Heart left ventricle (tissue), 16 donors: ENCODE measurements around the gene NEDD8. TPM values are rescaled to one million over a fixed set of nuclear protein-coding genes. Genes with fewer than 3 reads are reported as not detected.

Source experiments
- ATAC-seq, 4 donors: fragments of 200-7000 bp; cut with Tn5 transposase; one replicate each; pipeline ENCODE4 v1.9.1; 2020 to 2022; ENCODE audit warnings: moderate library complexity in 4 of 4, mild to moderate bottlenecking in 3 of 4, moderate number of reproducible peaks in 1 of 4
- DNase-seq, 5 donors: peaks; one replicate each; pipeline ENCODE4 v3.0.0-alpha.2; 2020
- H3K27ac ChIP-seq, 12 donors: fragments of 200-600 bp; sonication (generic) in 4 of 12; one replicate each; pipeline versions ENCODE4 v1.5.0 to v1.8.0; 2016 to 2022; ENCODE audit warnings: mild to moderate bottlenecking in 2 of 12
- H3K27me3 ChIP-seq, 9 donors: fragments of 200-600 bp; sonication (generic) in 2 of 9; one replicate each; pipeline versions ENCODE4 v1.5.1 to v1.8.0; 2016 to 2022; ENCODE audit warnings: mild to moderate bottlenecking in 3 of 9
- H3K36me3 ChIP-seq, 9 donors: fragments of 200-600 bp; sonication (generic) in 2 of 9; one replicate each; pipeline versions ENCODE4 v1.5.0 to v1.8.0; 2018 to 2022; ENCODE audit warnings: mild to moderate bottlenecking in 2 of 9
- H3K4me1 ChIP-seq, 12 donors: fragments of 200-600 bp; sonication (generic) in 4 of 12; one replicate each; pipeline versions ENCODE4 v1.5.0 to v1.8.0; 2016 to 2022; ENCODE audit warnings: mild to moderate bottlenecking in 3 of 12
- H3K4me3 ChIP-seq, 12 donors: fragments of 200-600 bp; sonication (generic) in 4 of 12; one replicate each; pipeline versions ENCODE4 v1.5.0 to v1.8.0; 2017 to 2022; ENCODE audit warnings: mild to moderate bottlenecking in 9 of 12, moderate library complexity in 4 of 12
- H3K9me3 ChIP-seq, 12 donors: fragments of 200-600 bp; sonication (generic) in 4 of 12; one replicate each; pipeline versions ENCODE4 v1.5.0 to v1.8.0; 2016 to 2022; ENCODE audit warnings: mild to moderate bottlenecking in 1 of 12
- POLR2A ChIP-seq, 2 donors: fragments of 450-650 bp; IDR thresholded peaks; one replicate each; pipeline ENCODE4 v1.6.1; 2017; ENCODE audit warnings: antibody characterized with exemption in 2 of 2, mild to moderate bottlenecking in 2 of 2, moderate library complexity in 2 of 2
- WGBS, 4 donors: extraction: QIAGEN DNeasy Blood & Tissue Kit in 2 of 4; methylation state at CpG; one replicate each; pipeline versions ENCODE4 v1.1.5 to v1.1.7; 2013 to 2018; 5-methylcytosine and 5-hydroxymethylcytosine counted together
- intact Hi-C, 10 donors: fragments of 100-400 bp; cut with DNase I; formaldehyde crosslinking; loops; one replicate each; pipeline versions ENCODE4 v1.11.1 to v1.14.2; 2022
- polyA plus RNA-seq, 2 donors: library from polyadenylated mRNA; stranded (reverse); fragments of 200-250 nt; gene quantifications; one replicate each; pipeline ENCODE4 v1.2.3, GENCODE V29; 2013
- total RNA-seq, 9 donors: library from RNA; depleted of rRNA in 2 of 9; stranded (reverse); fragments of >200 nt in 2 of 9; fragmentation: NEBNext Ultra II Directional in 3 of 9; extraction: Animal tissue kit (Norgen Biotek cat#: 25700) in 3 of 9; gene quantifications; one replicate each; pipeline versions ENCODE4 v1.1.0 to v1.2.4, GENCODE V29; 2016 to 2023
- TF ChIP-seq, protein P1 (sequence below), 12 donors: fragments of 200-600 bp; sonication (generic) in 4 of 12; IDR thresholded peaks; one replicate each; pipeline versions ENCODE4 v1.5.0 to v1.8.0; 2018 to 2022; ENCODE audit warnings: antibody characterized with exemption in 12 of 12, mild to moderate bottlenecking in 5 of 12
- donor health status: ischemic (EF 13 %, LVEDD 7.1; RV severe dilation, severe dysfunction).
- donor health status: healthy with polysubstance abuse.
- donor health status: DM: no; HTN: yes; CAD: no.
- donor health status: DM: no; HTN: no; CAD: no.
- donor health status: ischemic (EF 25% LVEDD 6.9; RV normal size, moderate dysfunction).
- donor health status: ischemic (EF 25% LVEDD 5.7; RV mildly dilated, moderate dysfunction).
- donor health status: healthy.
- donor health status: DM: yes; HTN: yes; CAD: no.
- donor health status: ischemic (EF 35%, LVEDD 5.7; RV mildly dilated, moderate dysfunction).
- donor health status: nonischemic (EF 11% LVEDD 7.7; RV severe dilation, severe dysfunction).
- donor health status: DM: yes; HTN: yes; CAD: no.
- donor health status: PGD.
- donor health status: ischemic (EF 29% LVEDD 5.4; RV normal size, mild dysfunction).
- donor health status: nonischemic (EF 23%, LVEDD 6.1; RV moderate dilation, normal function).

NEDD8 gene
- total and polyA plus RNA-seq, 11 donors = 174 to 287 (median 206) TPM

DNA sequence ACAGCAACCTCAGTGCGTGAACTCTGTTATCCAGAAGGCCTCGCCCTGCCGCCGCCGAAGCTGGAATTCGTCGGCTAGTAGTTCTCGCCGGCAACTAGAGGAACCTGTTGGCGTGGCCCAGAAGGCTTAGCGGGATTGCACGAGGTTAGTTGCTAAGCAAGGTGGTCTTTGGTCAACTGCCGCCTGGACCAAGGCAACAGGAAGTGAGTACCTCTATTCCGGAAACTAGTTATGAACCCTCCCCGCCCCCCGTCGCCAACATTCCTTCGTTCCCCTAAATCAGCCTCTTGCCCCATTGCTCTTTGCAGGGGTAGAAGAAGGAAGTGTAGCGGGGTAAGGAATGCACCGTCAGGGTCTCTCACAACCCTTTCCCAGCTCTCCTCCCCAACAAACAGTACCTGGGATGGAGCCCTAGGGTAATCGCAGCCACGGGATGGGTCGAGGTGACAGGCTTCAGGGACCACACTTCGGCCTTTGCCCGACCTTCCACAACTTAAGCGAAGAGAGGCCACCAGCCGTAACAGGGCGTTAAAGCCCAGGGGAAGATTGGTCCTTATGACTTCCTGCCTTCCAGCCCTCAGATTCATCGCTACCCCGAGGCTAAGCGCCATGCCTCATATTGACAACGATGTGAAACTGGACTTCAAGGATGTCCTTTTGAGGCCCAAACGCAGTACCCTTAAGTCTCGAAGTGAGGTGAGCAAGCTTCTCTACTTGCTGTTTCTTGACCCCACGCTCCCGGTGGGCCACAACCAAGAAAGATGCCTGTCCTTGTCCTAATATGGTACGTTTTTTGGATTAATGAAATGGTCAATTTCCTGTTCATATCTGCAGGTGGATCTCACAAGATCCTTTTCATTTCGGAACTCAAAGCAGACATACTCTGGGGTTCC, 724 bp upstream of the NEDD8 start, which contains the start of gene GMPR2:
GMPR2 (plus strand) TSS at position 285 of the 893 bp plus-strand sequence; CDS start at position 610, 325 bp downstream.
- peaks cover 0 to 51% (median 39%) of the 10 kb centered on the region in 9 donors for H3K36me3 ChIP-seq
- peaks cover 0 to 49% (median 31%) of the 10 kb centered on the region in 12 donors for H3K4me1 ChIP-seq
- DNase-seq (peak in 1 of 5 donors; percentile 79), ATAC-seq (peak; percentile 44 to 72 (median 68))
- H3K27me3 ChIP-seq = no peaks in the 10 kb centered on the region
- TF ChIP-seq, protein P1, sequence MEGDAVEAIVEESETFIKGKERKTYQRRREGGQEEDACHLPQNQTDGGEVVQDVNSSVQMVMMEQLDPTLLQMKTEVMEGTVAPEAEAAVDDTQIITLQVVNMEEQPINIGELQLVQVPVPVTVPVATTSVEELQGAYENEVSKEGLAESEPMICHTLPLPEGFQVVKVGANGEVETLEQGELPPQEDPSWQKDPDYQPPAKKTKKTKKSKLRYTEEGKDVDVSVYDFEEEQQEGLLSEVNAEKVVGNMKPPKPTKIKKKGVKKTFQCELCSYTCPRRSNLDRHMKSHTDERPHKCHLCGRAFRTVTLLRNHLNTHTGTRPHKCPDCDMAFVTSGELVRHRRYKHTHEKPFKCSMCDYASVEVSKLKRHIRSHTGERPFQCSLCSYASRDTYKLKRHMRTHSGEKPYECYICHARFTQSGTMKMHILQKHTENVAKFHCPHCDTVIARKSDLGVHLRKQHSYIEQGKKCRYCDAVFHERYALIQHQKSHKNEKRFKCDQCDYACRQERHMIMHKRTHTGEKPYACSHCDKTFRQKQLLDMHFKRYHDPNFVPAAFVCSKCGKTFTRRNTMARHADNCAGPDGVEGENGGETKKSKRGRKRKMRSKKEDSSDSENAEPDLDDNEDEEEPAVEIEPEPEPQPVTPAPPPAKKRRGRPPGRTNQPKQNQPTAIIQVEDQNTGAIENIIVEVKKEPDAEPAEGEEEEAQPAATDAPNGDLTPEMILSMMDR (IDR thresholded peaks at IDR 0.05) = no peak
- peak in 1 of 2 donors; percentile 6 for TF ChIP-seq POLR2A (IDR thresholded peaks at IDR 0.05)
- intact Hi-C loops = loop anchor here in 3 of 10 donors (1.0 to 5.0 kb wide), 4 partner anchors 9 to 204 kb away; partner anchors contain the start of genes EMC9 (in 1 of the 3), TINF2 (in 1 of the 3) and TM9SF1 (in 1 of the 3)
- no peaks in the 10 kb centered on the region for H3K9me3 ChIP-seq
- H3K27ac ChIP-seq = peak within 1 kb of the TSS; percentile 72 to 98 (median 93)
- peak within 1 kb of the TSS; percentile 55 to 99 (median 88) for H3K4me3 ChIP-seq
- WGBS, 4 donors = 3 to 5% (median 4%) methylated on average over 35 to 38 of the region's 38 CpGs

DNA sequence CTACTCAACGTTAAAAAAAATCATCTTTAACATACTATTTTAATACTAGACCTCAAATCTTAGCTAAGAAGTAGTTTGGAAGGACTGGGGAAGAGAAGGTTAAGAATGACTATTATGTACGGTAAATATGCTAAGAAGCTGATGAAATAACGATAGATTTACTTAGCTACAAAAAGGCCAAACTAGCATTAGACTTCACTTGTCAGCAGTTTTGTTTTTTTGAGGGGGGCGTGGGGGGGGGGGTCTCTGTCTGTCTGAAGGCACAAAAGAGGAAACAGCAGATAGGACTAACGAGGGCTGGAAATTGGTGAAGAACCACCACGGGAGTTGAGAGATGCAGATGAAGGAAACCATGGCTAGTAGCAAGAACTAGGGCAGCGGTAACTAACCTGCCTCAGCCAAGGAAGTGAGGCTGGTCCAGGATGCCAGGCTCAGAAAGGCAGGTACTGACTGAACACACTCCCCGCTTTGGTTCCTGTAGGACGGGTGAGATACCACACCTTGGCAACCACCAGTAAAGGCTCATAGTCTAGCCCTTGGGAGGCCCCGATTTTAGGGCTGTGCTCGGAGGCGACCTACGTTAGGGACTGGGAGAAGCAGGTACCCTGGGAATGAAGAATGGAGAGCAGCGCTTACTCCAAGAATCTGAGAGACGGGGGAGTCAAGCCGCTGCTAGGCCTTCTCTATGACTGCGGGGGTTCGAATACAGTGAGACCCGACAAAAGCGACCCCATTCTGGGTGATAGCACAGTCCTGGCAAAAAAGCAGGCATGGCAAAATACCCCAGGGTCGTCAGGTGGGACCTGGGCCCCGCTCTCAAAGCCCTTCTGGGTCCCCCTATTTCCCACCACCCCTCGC, 675 bp downstream of the NEDD8 start:
- no peak for DNase-seq
- intact Hi-C loops = loop anchor here in 3 of 10 donors (1.0 to 5.0 kb wide), 4 partner anchors 11 to 206 kb away; partner anchors contain the start of genes EMC9 (in 1 of the 3), TINF2 (in 1 of the 3) and TM9SF1 (in 1 of the 3)

DNA sequence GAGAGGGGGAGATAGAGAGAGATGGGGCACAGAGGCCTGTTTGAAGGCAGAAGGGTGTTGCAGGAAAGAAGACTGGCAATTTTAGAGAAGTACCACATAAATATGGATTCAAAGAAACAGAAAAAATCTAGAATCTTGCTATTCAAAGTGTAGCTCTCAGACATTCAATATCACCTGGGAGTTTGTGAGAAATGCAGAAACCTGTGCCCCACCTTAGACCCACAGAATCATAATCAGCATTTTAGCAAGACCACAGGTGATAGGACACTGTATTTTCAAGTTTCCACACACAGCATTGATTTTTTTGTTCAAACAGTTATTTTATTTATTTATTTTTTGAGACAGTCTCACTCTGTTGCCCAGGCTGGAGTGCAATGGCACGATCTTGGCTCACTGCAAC, 3.3 kb downstream of the NEDD8 start:
- Histone ChIP-seq H3K27me3 (no peaks in the 10 kb centered on the region), H3K27ac (no peak overlapping the region), H3K9me3 (no peaks in the 10 kb centered on the region), H3K4me1 (peaks cover 0 to 38% (median 21%) of the 10 kb centered on the region in 12 donors), H3K36me3 (peaks cover 0 to 34% (median 18%) of the 10 kb centered on the region in 9 donors), H3K4me3 (no peak overlapping the region)
- ATAC-seq (no peak), DNase-seq (no peak)
- intact Hi-C loops = no loop called here
- TF ChIP-seq, protein P1 (IDR thresholded peaks at IDR 0.05) = no peak
- no peak for TF ChIP-seq POLR2A (IDR thresholded peaks at IDR 0.05)
- WGBS, 4 donors = 0 to 100% (median 46%) methylated on average over 1 of the region's 1 CpG

More for the DNA sequence above, 675 bp downstream of the NEDD8 start:
- Histone ChIP-seq H3K27me3 (no peaks in the 10 kb centered on the region), H3K4me3 (peak overlapping the region; percentile 55 to 99 (median 88)), H3K4me1 (peaks cover 0 to 59% (median 30%) of the 10 kb centered on the region in 12 donors), H3K36me3 (peaks cover 0 to 50% (median 37%) of the 10 kb centered on the region in 9 donors), H3K27ac (peak overlapping the region; percentile 72 to 98 (median 93)), H3K9me3 (no peaks in the 10 kb centered on the region)
- ATAC-seq = peak in 3 of 4 donors; percentile 1 to 3 (median 2)
- 12 to 15% (median 13%) methylated on average over 21 to 23 of the region's 23 CpGs for WGBS, 4 donors
- TF ChIP-seq, protein P1 (IDR thresholded peaks at IDR 0.05) = no peak
- TF ChIP-seq POLR2A (IDR thresholded peaks at IDR 0.05) = no peak
